Measurements from ENCODE around the gene CLCF1. TPM values are rescaled to one million over a fixed set of nuclear protein-coding genes. Genes with fewer than 3 reads are reported as not detected.

Gene CLCF1
- total RNA-seq, 1 donor = 9.4 TPM

- no peak for TF ChIP-seq CTCF (IDR thresholded peaks at IDR 0.05; ENCODE audit: insufficient read depth, low read length)
- DNase-seq (ENCODE audit: low read depth) = no peak
- H3K4me3 ChIP-seq (ENCODE audit: low read depth, low read length) = no peak overlapping the region
These were observed 39.2 kb upstream of the CLCF1 start for GRCh38 chr11:67412495-67413179.

GRCh38 chr11:67411785-67412152 lies 38.4 kb upstream of the CLCF1 start:
- no peak for TF ChIP-seq CTCF (IDR thresholded peaks at IDR 0.05; ENCODE audit: insufficient read depth, low read length)
- DNase-seq (ENCODE audit: low read depth) = no peak
- H3K4me3 ChIP-seq (ENCODE audit: low read depth, low read length) = no peak overlapping the region

- no peak overlapping the region for H3K4me3 ChIP-seq (ENCODE audit: low read depth, low read length)
- TF ChIP-seq CTCF (IDR thresholded peaks at IDR 0.05; ENCODE audit: insufficient read depth, low read length) = no peak
- DNase-seq (ENCODE audit: low read depth) = no peak
These were observed 37.8 kb upstream of the CLCF1 start for GRCh38 chr11:67410984-67411784.

GRCh38 chr11:67410369-67410831 lies 37.0 kb upstream of the CLCF1 start:
- TF ChIP-seq CTCF (IDR thresholded peaks at IDR 0.05; ENCODE audit: insufficient read depth, low read length) = no peak
- no peak overlapping the region for H3K4me3 ChIP-seq (ENCODE audit: low read depth, low read length)
- DNase-seq (ENCODE audit: low read depth) = no peak

- no peak for DNase-seq (ENCODE audit: low read depth)
- no peak overlapping the region for H3K4me3 ChIP-seq (ENCODE audit: low read depth, low read length)
- TF ChIP-seq CTCF (IDR thresholded peaks at IDR 0.05; ENCODE audit: insufficient read depth, low read length) = no peak
These were observed 36.5 kb upstream of the CLCF1 start for GRCh38 chr11:67409781-67410368.

GRCh38 chr11:67409261-67409666 lies 35.9 kb upstream of the CLCF1 start:
- DNase-seq (ENCODE audit: low read depth) = no peak
- no peak for TF ChIP-seq CTCF (IDR thresholded peaks at IDR 0.05; ENCODE audit: insufficient read depth, low read length)
- no peak overlapping the region for H3K4me3 ChIP-seq (ENCODE audit: low read depth, low read length)

Data from fibroblast of the aortic adventitia (primary cell).